OCI-LY1 (cell line): ENCODE measurements around the gene NAV1.

Experiments
- EZH2 ChIP-seq: fragments of 200-600 bp; sonication (generic), shearing (Covaris generic); IDR thresholded peaks from 2 replicates; pipeline ENCODE4 v1.8.0; 2017; ENCODE audit warnings: borderline replicate concordance, mixed run types, mild to moderate bottlenecking, antibody characterized with exemption, low read length, moderate library complexity, mixed read lengths
- TF ChIP-seq, protein P1 (sequence below): fragments of 200-600 bp; sonication (generic), shearing (Covaris generic); IDR thresholded peaks from 2 replicates; pipeline ENCODE4 v1.5.1; 2017; ENCODE audit warnings: mild to moderate bottlenecking, antibody characterized with exemption, low read length, moderate library complexity, mixed read lengths

DNA sequence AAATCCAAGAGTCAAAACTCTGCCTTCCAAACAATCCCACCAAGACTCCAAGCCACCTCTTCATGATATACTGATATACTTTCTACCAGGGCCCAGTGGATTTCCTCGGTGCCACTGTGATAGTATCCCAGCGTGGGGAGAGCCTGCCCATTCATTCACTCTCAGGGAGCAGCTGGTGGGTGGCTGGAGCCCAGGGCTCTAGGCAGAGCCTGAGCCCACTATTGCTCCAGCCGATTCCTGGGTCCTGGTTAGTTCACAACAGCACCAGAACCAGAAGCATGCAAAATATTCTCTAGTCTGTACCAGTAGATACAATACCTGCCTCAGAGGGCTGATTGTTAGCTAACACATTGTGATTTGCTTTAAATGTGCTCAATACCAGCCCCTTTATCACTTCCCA is 32.8 kb upstream of the NAV1 start:
- TF ChIP-seq, protein P1, sequence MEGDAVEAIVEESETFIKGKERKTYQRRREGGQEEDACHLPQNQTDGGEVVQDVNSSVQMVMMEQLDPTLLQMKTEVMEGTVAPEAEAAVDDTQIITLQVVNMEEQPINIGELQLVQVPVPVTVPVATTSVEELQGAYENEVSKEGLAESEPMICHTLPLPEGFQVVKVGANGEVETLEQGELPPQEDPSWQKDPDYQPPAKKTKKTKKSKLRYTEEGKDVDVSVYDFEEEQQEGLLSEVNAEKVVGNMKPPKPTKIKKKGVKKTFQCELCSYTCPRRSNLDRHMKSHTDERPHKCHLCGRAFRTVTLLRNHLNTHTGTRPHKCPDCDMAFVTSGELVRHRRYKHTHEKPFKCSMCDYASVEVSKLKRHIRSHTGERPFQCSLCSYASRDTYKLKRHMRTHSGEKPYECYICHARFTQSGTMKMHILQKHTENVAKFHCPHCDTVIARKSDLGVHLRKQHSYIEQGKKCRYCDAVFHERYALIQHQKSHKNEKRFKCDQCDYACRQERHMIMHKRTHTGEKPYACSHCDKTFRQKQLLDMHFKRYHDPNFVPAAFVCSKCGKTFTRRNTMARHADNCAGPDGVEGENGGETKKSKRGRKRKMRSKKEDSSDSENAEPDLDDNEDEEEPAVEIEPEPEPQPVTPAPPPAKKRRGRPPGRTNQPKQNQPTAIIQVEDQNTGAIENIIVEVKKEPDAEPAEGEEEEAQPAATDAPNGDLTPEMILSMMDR = no peak
- no peak for TF ChIP-seq EZH2
